ENCODE data around the gene HMCN1.
A peak's percentile ranks its signal among the peaks of the same experiment; 100 is the strongest.

HMCN1 gene

DNA sequence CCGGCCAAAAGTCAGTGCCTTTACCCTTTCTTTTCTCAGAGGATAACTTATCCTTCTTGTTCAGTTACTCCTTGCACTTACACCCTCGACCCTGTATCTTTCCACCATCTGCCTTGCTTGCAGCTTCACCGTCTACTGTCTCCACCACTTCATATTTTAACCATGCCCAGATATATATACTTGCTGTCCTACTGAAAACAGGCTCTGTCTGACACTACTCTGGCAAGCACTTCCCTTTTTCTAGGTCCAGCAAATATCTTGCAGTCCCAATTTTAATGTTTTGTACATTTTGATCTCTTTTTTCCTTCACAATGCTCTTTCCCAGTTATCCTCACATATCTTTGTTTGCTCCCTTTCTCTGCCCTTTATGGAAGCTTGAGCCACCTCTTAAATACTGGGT lies 332.2 kb downstream of the HMCN1 start:
- Histone ChIP-seq H4K91ac (ENCODE audit: low read length) (no peak overlapping the region), H3K4me1 (ENCODE audit: control insufficient read depth, insufficient read depth, low read depth, low read length) (no peaks in the 10 kb centered on the region), H2AK5ac (ENCODE audit: low read length, severe bottlenecking) (no peak overlapping the region), H3K4me3 (ENCODE audit: insufficient read depth in 1 of 2, low read depth in 1 of 2, low read length in 2 of 2) (no peak overlapping the region), H3K14ac (ENCODE audit: low read length in 2 of 2) (no peak overlapping the region), H3K9me3 (ENCODE audit: control insufficient read depth, low read length) (no peaks in the 10 kb centered on the region), H2BK5ac (ENCODE audit: low read depth, low read length, poor library complexity, severe bottlenecking) (no peak overlapping the region), H3K79me1 (replicated peaks; ENCODE audit: low read length, poor library complexity, severe bottlenecking) (no peaks in the 10 kb centered on the region), H3K27me3 (ENCODE audit: control insufficient read depth in 1 of 2, insufficient read depth in 1 of 2, low read length in 2 of 2) (no peaks in the 10 kb centered on the region), H3K23ac (ENCODE audit: low read length in 2 of 2) (no peak overlapping the region), H2BK120ac (ENCODE audit: low read depth, low read length) (no peak overlapping the region), H3K18ac (ENCODE audit: low read depth in 1 of 2, low read length in 2 of 2) (no peak overlapping the region), H3K9ac (ENCODE audit: low read length) (no peak overlapping the region), H3K27ac (ENCODE audit: low read length, poor library complexity, severe bottlenecking) (no peak overlapping the region), H2AFZ (ENCODE audit: low read depth, low read length) (no peak overlapping the region), H2BK12ac (ENCODE audit: low read length in 2 of 2) (no peak overlapping the region), H3K36me3 (ENCODE audit: control insufficient read depth in 1 of 2, insufficient read depth in 2 of 2, low read depth in 1 of 2, low read length in 2 of 2) (peaks cover 0 to 78% of the 10 kb centered on the region in 2 experiments), H3K4ac (ENCODE audit: low read depth in 1 of 2, low read length in 2 of 2) (no peak overlapping the region), H3K4me2 (ENCODE audit: low read length, poor library complexity, severe bottlenecking) (no peak overlapping the region), H2BK15ac (ENCODE audit: low read depth, poor library complexity, severe bottlenecking) (no peak overlapping the region), H4K8ac (ENCODE audit: low read length) (no peak overlapping the region)
- 87% methylated on average over 3 of the region's 3 CpGs for WGBS
- no peak for DNase-seq

- no peak overlapping the region for H3K23ac ChIP-seq (ENCODE audit: low read length in 2 of 2)
- no peak overlapping the region for H2AK5ac ChIP-seq (ENCODE audit: low read length, severe bottlenecking)
- H3K4me3 ChIP-seq (ENCODE audit: insufficient read depth in 1 of 2, low read depth in 1 of 2, low read length in 2 of 2): no peak overlapping the region
- H3K4me1 ChIP-seq (ENCODE audit: control insufficient read depth, insufficient read depth, low read depth, low read length): no peaks in the 10 kb centered on the region
- H2BK120ac ChIP-seq (ENCODE audit: low read depth, low read length): no peak overlapping the region
- H3K18ac ChIP-seq (ENCODE audit: low read depth in 1 of 2, low read length in 2 of 2): no peak overlapping the region
- H3K9me3 ChIP-seq (ENCODE audit: control insufficient read depth, low read length): no peaks in the 10 kb centered on the region
- no peak overlapping the region for H3K9ac ChIP-seq (ENCODE audit: low read length)
- no peaks in the 10 kb centered on the region for H3K79me1 ChIP-seq (replicated peaks; ENCODE audit: low read length, poor library complexity, severe bottlenecking)
- no peak overlapping the region for H2BK5ac ChIP-seq (ENCODE audit: low read depth, low read length, poor library complexity, severe bottlenecking)
- 93% methylated on average over 1 of the region's 1 CpG for WGBS
- no peak overlapping the region for H4K91ac ChIP-seq (ENCODE audit: low read length)
- no peak overlapping the region for H3K4me2 ChIP-seq (ENCODE audit: low read length, poor library complexity, severe bottlenecking)
- DNase-seq: no peak
- no peak overlapping the region for H4K8ac ChIP-seq (ENCODE audit: low read length)
- no peak overlapping the region for H2BK12ac ChIP-seq (ENCODE audit: low read length in 2 of 2)
- no peaks in the 10 kb centered on the region for H3K27me3 ChIP-seq (ENCODE audit: control insufficient read depth in 1 of 2, insufficient read depth in 1 of 2, low read length in 2 of 2)
- no peak overlapping the region for H3K27ac ChIP-seq (ENCODE audit: low read length, poor library complexity, severe bottlenecking)
- peaks cover 0 to 78% of the 10 kb centered on the region in 2 experiments for H3K36me3 ChIP-seq (ENCODE audit: control insufficient read depth in 1 of 2, insufficient read depth in 2 of 2, low read depth in 1 of 2, low read length in 2 of 2)
- no peak overlapping the region for H2BK15ac ChIP-seq (ENCODE audit: low read depth, poor library complexity, severe bottlenecking)
- H2AFZ ChIP-seq (ENCODE audit: low read depth, low read length): no peak overlapping the region
- H3K4ac ChIP-seq (ENCODE audit: low read depth in 1 of 2, low read length in 2 of 2): no peak overlapping the region
- H3K14ac ChIP-seq (ENCODE audit: low read length in 2 of 2): no peak overlapping the region
Measured at GRCh38 chr1:186073697-186074096, 339.5 kb downstream of the HMCN1 start.

DNA sequence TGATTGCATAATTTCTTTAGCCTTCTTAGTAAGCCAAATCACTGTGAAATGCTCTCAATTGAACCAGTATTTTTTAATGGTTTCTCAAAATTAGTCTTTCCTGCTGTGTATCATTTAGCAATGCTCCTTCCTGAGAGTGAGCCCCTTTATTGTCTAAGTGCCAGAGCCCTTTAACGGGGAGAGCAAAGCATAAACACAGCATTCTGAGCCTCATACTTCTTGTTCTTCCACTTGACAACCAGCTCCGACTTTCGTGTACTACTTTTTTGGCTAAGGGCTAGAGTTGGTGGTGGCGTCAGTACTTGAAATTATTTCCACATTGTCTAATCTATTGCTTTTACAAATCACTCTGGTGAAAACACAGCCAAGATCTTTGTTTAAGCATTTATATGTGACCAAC lies 341.8 kb downstream of the HMCN1 start:
- H3K4me2 ChIP-seq (ENCODE audit: low read length, poor library complexity, severe bottlenecking): no peak overlapping the region
- no peak overlapping the region for H2BK120ac ChIP-seq (ENCODE audit: low read depth, low read length)
- no peak overlapping the region for H2AK5ac ChIP-seq (ENCODE audit: low read length, severe bottlenecking)
- H3K79me1 ChIP-seq (replicated peaks; ENCODE audit: low read length, poor library complexity, severe bottlenecking): no peaks in the 10 kb centered on the region
- no peak overlapping the region for H3K18ac ChIP-seq (ENCODE audit: low read depth in 1 of 2, low read length in 2 of 2)
- H3K4me1 ChIP-seq (ENCODE audit: control insufficient read depth, insufficient read depth, low read depth, low read length): no peaks in the 10 kb centered on the region
- H3K9me3 ChIP-seq (ENCODE audit: control insufficient read depth, low read length): no peaks in the 10 kb centered on the region
- no peaks in the 10 kb centered on the region for H3K27me3 ChIP-seq (ENCODE audit: control insufficient read depth in 1 of 2, insufficient read depth in 1 of 2, low read length in 2 of 2)
- H3K14ac ChIP-seq (ENCODE audit: low read length in 2 of 2): no peak overlapping the region
- DNase-seq: peak; percentile 19
- no peak overlapping the region for H3K4ac ChIP-seq (ENCODE audit: low read depth in 1 of 2, low read length in 2 of 2)
- no peak overlapping the region for H4K8ac ChIP-seq (ENCODE audit: low read length)
- H3K23ac ChIP-seq (ENCODE audit: low read length in 2 of 2): no peak overlapping the region
- H3K4me3 ChIP-seq (ENCODE audit: insufficient read depth in 1 of 2, low read depth in 1 of 2, low read length in 2 of 2): no peak overlapping the region
- 8% methylated on average over 1 of the region's 4 CpGs for WGBS
- H2AFZ ChIP-seq (ENCODE audit: low read depth, low read length): no peak overlapping the region
- H3K9ac ChIP-seq (ENCODE audit: low read length): peak overlapping the region; percentile 27
- no peak overlapping the region for H3K27ac ChIP-seq (ENCODE audit: low read length, poor library complexity, severe bottlenecking)
- H2BK5ac ChIP-seq (ENCODE audit: low read depth, low read length, poor library complexity, severe bottlenecking): no peak overlapping the region
- no peak overlapping the region for H2BK15ac ChIP-seq (ENCODE audit: low read depth, poor library complexity, severe bottlenecking)
- H2BK12ac ChIP-seq (ENCODE audit: low read length in 2 of 2): no peak overlapping the region
- H4K91ac ChIP-seq (ENCODE audit: low read length): no peak overlapping the region
- H3K36me3 ChIP-seq (ENCODE audit: control insufficient read depth in 1 of 2, insufficient read depth in 2 of 2, low read depth in 1 of 2, low read length in 2 of 2): peaks cover 6 to 78% of the 10 kb centered on the region in 2 experiments

- Histone ChIP-seq H2BK120ac (ENCODE audit: low read depth, low read length) (no peak overlapping the region), H3K14ac (ENCODE audit: low read length in 2 of 2) (no peak overlapping the region), H3K36me3 (ENCODE audit: control insufficient read depth in 1 of 2, insufficient read depth in 2 of 2, low read depth in 1 of 2, low read length in 2 of 2) (peaks cover 6 to 75% of the 10 kb centered on the region in 2 experiments), H3K9ac (ENCODE audit: low read length) (no peak overlapping the region), H2AK5ac (ENCODE audit: low read length, severe bottlenecking) (no peak overlapping the region), H3K4me3 (ENCODE audit: insufficient read depth in 1 of 2, low read depth in 1 of 2, low read length in 2 of 2) (no peak overlapping the region), H3K4ac (ENCODE audit: low read depth in 1 of 2, low read length in 2 of 2) (no peak overlapping the region), H3K4me2 (ENCODE audit: low read length, poor library complexity, severe bottlenecking) (no peak overlapping the region), H3K9me3 (ENCODE audit: control insufficient read depth, low read length) (no peaks in the 10 kb centered on the region), H3K27me3 (ENCODE audit: control insufficient read depth in 1 of 2, insufficient read depth in 1 of 2, low read length in 2 of 2) (no peaks in the 10 kb centered on the region), H3K27ac (ENCODE audit: low read length, poor library complexity, severe bottlenecking) (no peak overlapping the region), H2BK5ac (ENCODE audit: low read depth, low read length, poor library complexity, severe bottlenecking) (no peak overlapping the region), H3K18ac (ENCODE audit: low read depth in 1 of 2, low read length in 2 of 2) (no peak overlapping the region), H3K79me1 (replicated peaks; ENCODE audit: low read length, poor library complexity, severe bottlenecking) (no peaks in the 10 kb centered on the region), H3K4me1 (ENCODE audit: control insufficient read depth, insufficient read depth, low read depth, low read length) (peaks cover 3% of the 10 kb centered on the region), H3K23ac (ENCODE audit: low read length in 2 of 2) (no peak overlapping the region), H2AFZ (ENCODE audit: low read depth, low read length) (no peak overlapping the region), H2BK15ac (ENCODE audit: low read depth, poor library complexity, severe bottlenecking) (no peak overlapping the region), H2BK12ac (ENCODE audit: low read length in 2 of 2) (no peak overlapping the region), H4K91ac (ENCODE audit: low read length) (no peak overlapping the region), H4K8ac (ENCODE audit: low read length) (no peak overlapping the region)
- DNase-seq: peak; percentile 59
- WGBS: 14% methylated on average over 1 of the region's 2 CpGs
Measured at GRCh38 chr1:186078245-186078644, 344.1 kb downstream of the HMCN1 start.
